Stimulated activated CD8-positive, alpha-beta memory T cell treated with anti-CD3 and anti-CD28 coated beads, Interleukin-2, amount 100 ng/mL, for 48 hours (primary cell): Measurements from ENCODE around the gene CCDC188.

ENCODE experiments used
- DNase-seq, 2 donors: peaks; one replicate each; pipeline ENCODE4 v3.0.0-alpha.2; 2020; ENCODE audit warnings: low read depth in 2 of 2

Gene CCDC188

DNA sequence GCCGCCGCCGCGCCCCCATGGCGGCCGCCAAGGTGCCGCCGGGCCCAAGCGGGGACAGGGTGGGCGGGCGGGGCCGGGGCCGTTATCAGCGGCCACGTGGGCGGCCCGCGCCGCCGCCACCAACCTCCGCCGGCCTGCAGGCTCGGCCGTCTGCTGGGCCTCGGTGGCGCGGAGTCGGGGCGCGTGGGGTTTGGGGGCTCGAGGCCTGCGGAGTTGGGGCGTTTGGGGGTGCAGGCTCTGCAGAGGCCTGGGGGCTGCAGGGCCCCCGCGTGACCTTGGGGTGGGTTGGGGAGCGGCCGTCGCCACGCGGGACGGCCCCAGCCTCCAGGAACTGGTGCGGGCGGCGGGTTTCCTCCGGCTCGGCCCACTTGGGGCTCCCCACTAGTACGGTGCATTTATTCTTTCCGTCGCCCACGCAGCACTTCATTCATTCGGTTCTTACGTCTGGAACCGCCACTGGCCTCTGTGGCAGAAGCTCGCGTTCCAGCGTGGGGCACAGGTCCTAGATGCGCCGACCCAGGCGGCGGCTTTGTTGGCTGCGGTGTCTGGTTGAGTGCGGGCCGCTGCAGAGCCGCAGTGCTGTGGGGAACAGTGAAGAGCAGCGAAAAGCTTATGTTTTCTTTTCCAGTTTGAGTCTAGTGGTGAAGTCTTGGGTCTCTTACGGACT is 33.1 kb downstream of the CCDC188 start:
- DNase-seq, result peak; percentile 72

DNA sequence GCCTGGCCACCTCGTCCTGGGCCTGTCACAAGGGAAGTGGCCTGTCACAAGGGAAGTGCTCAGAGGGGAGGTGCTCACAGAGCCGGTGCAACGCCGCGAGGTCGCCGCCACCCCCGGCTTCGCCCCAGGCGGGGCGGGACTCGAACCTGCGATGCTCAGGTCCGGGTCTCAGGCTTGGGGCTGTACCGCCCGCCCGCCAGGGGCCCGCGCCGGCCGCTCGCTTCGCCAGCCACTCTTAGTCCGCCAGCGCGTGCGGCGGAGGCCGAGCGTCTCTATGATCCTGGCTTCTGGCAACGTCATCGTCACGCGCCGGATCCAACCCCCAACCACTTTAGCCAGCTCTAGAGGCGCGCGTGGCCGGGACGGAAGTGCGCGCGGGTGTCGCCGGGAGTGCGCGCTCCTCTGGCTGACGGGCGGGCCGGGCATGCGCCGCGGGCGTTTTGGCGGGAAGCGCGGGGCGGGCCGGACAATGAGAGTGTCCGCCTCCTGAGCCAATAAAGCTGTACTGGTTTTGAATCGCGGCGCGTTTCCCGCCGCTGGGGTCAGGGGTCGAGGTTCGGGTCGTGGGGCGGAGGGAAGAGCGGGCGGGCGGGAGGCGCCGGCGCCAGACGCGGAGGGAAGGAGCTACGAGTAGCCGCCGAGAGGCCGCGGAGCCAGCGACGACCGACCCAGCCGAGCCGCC is 33.8 kb downstream of the CCDC188 start, which contains the start of gene TRMT2A:
TSS of gene TRMT2A (minus strand) at position 276 of the 682 bp plus-strand sequence. CDS start 320 bp downstream, outside the sequence.
- peak; percentile 96 to 97 for DNase-seq

DNA sequence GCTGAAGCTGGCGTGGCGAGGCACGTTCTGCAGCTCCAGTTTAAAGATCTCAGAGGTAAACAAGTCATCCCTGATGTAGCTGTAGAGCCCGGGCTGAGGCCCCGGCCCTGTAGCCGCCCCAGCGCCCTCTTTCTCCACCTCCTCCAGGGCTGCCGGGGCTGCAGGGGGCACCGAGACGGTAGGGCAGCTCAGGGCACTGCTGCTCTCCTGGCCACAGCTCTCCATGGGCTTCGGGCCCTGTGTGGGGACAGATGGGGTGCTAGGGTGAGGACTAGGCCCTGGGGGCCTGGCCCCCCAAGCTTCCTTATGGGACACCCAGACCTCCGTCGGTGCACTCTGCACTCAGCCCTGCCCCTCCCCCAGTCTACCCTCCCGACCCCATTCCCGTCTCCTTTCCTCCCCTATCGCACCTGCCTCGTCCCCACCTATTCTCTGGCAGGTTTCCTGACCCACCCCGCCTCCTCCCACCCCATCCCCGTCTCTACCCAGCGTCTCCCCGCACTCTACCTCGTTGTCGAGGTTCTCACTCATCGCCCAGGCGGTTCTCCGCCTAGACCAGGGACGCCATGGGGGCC is 34.4 kb downstream of the CCDC188 start:
- DNase-seq, result no peak

DNA sequence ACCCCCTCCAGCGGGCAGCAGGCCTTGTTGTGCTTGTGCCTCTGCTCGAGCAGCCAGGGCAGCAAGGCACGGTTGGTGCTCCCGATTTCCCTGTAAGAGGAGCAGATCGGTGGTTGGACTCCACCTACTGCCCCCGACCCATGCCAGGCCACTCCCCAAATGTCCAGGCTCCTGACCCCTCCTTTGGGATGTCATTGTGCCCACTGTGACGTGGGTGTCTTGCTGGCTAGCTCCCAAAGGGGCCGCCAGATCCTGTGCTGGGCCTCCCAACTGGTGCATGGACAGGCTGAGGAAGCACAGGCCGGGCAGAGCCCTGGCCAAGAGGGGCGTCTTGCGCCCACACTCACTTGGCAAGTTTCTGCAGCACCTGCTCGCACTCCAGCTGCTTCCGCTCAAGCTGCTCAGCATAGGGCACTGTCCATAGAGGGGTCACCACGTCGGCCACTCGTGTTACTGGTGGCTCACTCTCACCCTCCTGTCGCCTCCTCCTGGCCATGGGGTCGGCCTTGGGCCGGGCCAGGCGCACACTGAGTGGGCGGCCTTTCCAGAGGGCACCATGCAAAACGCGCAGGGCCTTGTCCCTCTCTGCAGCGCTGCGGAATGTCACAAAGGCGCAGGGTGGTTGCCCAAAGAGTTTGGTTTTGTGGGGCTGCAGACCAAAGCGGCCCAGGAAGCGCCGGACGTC is 35.0 kb downstream of the CCDC188 start, which contains the start of gene RANBP1:
TSS of gene RANBP1 (plus strand) at position 414 of the 685 bp plus-strand sequence. CDS start at position 495, 81 bp downstream.
- DNase-seq, result no peak

DNA sequence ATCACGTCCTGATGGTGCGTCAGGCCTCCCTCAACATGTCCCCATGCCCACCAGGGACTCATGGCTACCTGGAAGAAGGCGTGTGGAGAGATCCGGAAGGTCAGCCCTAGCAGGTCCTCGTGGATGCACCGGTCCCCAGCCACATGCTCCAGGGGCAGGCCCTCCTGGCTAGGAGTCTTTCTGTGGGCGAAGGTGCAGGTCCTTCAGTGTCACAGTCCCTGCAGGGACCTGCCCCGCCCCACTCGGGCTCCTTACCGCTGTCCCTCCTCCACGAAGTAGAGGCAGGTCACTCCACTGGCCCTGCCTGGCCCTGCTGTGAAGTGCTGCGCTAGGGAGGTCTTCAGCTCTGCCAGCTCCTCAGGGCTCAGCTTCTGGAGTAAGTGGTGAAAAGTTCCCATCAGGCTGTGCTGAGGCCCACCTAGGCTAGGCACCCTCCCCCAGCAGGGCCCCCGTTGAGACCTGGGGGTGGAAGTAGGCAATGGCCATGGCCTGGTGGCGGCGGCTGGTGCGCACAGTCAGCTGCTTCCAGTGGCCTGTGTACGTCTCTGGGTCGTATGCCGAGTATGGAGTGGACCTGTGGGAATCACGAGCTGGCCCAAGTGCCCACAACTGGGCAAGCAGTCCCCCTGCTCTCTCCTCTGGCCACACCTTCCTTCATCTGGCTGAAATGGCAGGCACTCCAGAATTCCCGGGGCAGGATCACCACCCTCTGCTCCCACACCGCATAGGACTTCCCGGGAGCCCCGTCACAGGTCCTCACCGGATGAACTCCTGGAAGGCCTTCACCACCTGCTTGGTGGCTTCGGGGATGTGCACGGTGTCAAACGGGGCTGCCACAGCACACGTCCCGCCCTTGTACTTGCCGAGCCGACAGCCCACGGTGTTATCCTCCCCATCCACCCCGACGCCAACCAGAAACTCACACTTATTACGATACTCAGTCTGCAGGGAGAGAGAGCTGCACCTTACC is 36.1 kb downstream of the CCDC188 start:
- no peak for DNase-seq

DNA sequence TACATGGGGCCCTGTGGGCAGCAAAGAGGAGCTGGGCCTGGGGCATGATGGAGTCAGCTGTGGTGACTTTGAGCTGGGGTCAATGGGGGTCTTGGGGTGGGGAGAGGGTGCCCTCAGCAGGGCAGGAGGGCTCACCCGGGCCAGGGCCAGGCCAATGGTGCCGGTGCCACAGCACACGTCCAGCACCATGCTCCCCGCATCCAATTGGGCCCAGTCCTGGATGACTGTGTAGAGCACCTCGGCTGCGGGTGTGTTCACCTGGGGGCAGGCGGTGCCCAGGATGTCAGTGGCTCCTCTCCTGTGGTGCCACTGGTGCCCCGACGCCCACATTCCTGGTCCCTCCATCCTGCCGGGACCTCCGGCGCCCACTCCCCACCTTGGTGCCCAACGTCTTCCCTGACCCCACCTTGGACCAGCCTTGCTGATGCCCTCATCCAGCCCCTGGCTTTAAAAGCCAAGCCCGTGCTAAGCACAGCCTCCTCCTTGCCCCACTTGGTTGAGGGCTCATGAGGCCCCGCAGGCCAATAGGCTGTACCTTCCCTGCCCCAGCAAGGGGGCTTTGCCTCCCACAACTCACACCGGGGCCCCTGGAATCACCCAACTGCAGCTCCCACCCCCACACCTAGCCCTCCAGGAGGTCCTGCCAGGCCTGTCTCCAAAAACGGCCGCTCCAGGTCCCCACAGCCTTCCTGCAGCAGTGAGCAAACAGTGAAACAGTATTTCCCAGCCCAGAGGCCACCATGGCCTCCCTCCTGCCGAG is 37.1 kb downstream of the CCDC188 start:
- no peak for DNase-seq

DNA sequence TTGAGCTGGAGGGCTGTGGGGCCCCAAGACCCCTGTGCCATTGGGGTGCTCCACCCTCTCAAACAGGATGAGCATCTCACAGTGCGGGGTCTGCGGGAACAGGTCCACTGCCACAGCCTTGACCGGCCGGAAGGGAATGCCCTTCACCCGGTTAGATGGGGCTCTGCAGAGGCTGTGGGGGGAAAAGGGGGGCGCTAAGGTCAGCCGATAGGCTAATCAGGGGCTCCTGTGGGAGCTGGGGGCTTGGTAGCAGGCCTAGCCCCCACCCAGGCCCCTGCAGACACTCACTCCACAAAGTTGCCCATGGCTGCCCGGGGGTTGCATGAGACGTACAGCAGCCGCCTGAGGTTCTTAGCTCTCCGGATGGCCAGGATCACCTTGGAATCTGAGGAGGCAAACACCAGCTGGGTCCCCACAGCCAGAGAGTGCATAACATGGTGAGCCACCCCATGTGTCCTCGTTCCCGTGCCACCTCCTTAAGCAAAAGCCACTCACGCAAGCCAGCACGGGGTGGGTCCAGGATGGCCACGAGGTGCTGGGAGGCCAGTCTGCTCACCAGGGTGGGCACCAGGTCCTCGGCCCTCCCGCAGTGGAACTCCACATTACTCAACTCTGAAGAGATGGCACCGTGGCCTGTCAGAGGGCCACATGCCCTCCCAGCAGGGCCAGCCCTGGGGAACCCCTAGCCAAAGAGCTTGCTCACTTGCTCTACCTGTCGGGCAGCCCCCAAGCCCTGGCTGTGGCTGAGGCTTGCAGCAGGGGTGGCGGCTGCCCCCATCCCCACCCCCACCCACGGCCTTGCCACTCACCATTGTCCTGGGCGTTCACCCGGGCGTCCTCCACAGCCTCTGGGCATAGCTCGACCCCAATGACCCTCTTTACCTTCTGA is 38.0 kb downstream of the CCDC188 start:
- DNase-seq, result no peak

DNA sequence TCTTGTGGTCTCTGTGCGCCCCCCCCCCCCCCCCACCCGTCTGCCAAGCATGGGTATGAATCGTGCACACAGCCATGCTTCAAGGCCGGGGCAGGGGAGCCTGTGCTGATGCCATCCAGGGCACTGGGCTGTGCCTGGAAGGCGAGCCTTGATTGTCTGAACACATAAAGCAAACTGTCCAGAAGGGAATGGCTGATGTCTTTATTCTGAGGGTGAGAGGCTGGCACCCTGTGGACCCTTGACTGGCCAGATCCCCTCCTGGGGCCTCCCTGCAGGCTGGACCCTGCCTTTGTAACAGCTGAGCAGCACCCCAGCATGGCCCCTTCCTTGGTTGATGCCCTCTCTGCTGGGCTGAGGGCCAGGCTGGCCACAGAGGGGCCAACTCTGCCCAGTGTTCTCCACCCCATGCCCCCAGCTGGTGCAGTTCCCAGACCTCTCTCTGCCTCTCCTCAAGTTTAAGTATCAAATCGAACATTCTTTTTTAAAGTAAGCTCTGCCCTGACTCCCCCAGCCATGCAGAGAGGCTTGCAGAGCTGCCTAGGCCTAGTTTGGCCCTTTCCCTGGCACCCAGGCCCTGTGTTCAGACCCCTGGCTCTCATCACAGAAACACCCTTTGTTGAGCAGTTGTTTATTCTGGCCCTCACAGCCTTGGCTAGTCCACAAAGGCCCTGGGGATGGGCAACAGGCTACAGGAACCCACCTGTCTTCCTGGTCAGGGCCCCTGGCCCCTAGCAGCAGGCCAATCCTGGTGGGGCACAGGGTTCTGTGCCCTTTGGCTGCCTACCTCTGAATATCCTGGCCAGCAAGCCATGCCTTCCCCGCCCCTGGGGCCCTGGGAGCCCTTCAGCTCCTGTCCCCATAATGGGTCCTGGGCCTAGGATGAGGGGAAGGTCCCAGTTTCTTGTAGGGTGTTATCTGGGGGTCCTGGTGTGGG is 38.9 kb downstream of the CCDC188 start:
- DNase-seq, result no peak

DNA sequence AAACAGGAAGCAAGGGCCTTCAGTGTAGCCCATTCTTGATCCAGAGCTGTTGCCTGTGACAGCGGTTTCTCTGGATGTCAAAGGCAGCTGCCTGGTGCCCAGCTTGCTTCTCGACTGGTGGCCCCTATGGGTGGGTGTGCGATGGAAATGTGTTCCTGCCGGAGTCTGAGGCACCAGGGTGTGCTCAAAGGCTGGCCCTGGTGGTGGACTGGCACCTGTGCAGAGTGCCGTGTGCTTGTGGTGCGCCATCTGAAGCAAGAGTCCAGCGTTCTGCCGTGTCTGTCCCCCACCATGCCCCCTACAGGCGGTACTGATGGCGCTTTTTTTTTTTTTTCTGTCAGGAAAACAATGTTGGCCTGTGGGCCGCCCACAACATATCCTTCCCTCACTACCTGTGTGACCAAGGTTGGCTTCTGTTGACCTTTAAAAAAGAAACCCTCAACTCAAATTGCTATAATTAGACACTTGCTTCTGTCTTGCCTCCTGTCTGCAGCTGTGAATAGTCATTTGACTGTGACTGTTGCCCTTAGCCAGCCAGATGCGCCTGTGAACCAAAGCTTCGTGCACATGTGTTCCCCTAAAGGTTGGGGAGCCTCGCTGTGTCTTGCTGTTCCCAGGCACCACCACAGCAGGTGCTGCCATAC is 39.7 kb downstream of the CCDC188 start:
- DNase-seq, result peak; percentile 32 to 36

DNA sequence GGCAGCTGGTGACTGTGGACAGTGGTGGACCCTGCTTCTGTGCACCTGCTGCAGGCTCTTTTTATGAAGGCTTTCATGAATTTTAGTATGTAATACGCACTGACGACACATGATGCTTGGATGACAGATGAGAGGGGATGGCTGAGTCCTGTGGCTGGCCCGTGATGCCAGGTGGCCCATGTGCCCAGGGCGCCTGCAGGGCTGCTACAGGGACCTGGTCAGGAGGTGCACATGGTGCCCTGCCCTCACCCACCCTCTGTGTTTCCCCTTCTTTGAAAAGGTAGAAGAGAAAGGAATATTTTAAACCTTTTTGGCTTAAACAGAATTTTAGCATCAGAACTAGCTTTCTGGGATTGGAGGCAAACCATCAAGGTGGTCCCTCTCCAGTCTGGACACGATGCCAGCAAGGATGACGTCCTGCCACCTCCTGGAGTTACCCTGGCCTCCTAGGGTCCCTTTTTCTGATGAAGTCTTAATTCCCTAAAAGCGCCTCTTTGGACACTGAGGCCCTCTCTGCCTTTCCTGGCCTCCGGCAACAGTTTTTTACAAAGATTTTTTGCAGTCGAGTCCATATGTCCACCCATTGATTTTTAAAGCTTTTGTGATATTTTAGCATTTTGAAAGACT is 40.4 kb downstream of the CCDC188 start:
- DNase-seq, result no peak

DNA sequence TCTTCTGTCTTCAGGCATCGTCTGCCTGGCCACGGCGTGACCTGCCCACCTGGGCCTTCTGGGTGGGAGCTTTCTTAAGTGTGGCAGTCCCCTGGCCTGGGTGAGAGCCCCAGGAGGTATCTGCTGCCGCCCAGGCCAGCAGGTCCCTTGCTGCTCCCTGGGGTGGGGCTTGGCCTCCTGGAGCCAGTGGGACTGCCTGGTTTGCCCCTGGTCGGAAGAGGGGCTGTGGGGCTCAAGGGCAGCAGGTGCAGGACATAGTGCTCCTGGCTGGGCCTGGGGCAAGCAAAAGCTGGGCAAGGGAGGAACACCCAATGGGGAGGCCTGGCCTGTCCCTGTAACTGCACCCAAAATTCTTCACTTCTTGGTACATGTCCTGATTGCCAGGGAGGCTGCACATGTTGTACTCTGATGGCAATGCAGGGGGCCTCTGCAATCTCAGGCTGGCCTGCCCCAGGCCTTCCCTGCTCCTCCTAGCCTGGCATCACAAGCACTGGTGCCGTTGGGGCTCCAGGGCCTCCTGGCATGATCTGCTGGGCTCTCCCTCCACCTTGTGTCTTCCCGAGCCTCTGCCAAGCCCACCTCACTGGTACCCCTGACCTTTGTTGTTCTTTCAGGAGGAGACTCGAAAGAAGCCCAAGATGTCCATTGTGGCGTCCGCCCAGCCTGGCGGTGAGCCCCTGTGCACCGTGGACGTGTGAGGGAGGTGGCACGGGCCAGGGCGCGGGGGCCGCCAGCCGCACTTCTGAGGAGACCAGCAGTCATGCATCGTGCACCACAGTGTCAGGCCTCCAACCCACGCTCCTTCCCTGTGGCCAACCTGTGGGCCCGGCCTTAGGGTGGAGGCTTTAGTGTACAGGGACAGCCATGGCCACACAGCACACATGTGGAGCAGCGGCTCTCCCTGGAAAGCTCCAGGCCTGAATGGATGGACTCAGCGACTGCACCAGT is 41.2 kb downstream of the CCDC188 start:
- no peak for DNase-seq

DNA sequence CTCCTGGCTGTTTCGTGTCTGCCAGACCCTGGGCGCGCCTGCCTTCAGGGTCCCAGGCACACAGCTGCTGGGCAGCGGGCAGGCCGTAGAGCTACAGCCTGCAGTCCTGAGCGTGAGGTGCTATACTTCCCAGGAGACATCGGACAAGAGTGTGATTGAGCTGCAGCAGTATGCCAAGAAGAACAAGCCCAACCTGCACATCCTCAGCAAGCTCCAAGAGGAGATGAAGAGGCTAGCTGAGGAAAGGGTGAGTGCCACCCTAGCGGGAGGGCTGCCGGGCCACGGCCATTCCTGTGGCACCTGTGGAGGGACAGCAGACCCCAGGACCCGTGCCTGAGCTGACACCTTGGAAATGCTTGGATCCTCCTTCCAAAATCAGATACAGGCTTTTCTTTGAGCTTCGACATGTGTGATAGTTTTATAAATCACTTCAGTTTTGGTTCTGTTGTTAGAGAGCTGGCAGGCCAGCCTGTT is 42.1 kb downstream of the CCDC188 start:
- DNase-seq, result no peak

DNA sequence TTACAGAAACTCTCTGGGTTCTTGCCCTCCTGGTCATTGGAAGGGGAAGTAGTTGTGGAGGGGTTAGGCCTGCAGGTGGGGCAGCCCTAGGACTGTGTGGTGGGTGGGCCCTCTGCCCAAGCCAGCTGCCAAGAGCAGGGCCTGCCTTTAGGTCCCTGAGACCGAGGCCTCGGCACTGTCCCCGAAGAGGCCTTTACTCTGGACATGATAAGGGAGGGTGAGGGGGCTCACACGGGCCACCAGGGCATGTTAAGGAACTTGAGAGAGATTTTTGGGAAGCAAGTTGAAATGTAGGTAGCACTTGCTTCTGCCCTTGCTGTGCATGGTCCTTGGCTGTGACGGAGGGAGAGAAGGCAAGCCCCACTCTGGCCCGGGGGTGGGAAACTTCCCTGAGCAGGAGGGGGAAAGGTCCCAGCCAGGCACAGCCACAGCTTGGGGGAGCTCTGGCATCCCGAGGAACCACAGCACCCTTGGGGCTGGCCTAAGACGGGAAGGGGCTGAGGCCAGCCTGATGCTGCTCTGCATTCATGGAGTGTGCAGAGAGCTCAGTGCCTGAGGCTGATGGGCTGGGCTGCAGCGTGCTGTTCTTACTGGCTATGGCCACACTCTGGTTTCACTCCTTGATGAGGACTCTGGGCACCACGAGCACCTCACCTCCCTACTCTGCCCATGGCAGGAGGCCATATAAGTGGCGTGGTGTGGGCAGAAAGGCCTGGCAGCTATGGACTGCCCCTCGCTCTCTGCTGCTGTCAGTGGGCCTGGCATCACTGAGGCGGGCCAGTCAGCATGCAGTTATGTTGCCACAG is 42.7 kb downstream of the CCDC188 start:
- DNase-seq, result no peak

DNA sequence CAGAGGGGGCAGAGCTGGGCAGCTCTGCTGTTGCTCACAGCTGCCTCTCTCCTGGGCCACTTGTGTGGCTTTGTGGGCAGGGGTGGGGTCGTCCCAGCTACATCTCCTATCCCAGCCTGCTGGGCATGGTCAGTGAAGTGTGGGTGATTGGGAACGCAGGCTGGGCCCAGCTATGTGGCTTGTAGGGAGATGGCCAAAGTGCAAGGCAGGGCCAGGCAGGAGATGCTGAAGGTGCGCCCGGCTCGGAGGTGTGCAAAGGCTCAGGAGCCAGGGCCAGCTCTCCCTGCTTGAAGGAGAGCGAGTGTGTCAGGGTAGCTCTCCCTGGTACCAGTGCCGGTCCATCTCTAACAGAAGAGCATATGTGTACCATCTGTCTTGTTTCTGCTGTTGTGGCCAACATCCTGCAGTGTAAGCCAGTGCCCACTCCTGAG is 43.4 kb downstream of the CCDC188 start:
- DNase-seq, result no peak

DNA sequence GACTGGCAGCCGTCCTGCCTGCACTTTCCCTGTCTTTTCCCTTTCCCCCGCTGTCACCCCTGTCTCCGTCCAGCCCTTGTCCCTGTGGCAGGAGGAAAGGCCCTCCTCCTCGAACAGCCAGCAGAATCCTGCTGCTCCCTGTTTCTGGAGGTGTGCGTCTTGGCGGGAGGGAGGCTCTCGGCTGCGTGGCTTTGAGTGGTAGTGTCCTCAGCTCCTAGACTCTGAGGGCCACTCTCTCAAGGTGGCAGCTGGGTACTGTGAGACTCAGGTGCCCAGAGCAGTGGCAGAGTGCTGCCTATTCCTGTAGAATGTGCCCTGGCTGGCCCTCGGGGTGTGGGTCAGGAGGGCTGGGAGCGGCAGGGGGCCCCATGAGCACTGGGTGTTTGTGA is 44.0 kb downstream of the CCDC188 start:
- DNase-seq, result no peak
